Measurements from ENCODE around the gene SLC38A2.

Gene SLC38A2

GRCh38 chr12:46384451-46385309, 12.1 kb upstream of the SLC38A2 start:
- CTCF ChIA-PET: no interaction called here

GRCh38 chr12:46383654-46384450, 11.3 kb upstream of the SLC38A2 start:
- DNase-seq (ENCODE audit: extremely low spot score): peak; percentile 30
- TF ChIP-seq BHLHE40 (IDR thresholded peaks at IDR 0.05; ENCODE audit: borderline replicate concordance) (no peak), CTBP1 (IDR thresholded peaks at IDR 0.05; ENCODE audit: borderline replicate concordance) (no peak), FOXK2 (IDR thresholded peaks at IDR 0.05) (no peak), TARDBP (IDR thresholded peaks at IDR 0.05) (peak; percentile 66; the same call in 1 of the 2 replicates), LEF1 (IDR thresholded peaks at IDR 0.05; ENCODE audit: borderline replicate concordance) (no peak), FOXA1 (IDR thresholded peaks at IDR 0.05) (no peak), ZNF384 (IDR thresholded peaks at IDR 0.05) (no peak)
- ChIA-PET CTCF (no interaction called here), POLR2A (interaction anchor here (0.6 kb wide), 1 partner anchor 278 kb away, joined by 3 read pairs; no protein-coding TSS in a partner anchor)

More at GRCh38 chr12:46384451-46385309, 12.1 kb upstream of the SLC38A2 start:
- TF ChIP-seq CTBP1 (IDR thresholded peaks at IDR 0.05; ENCODE audit: borderline replicate concordance): no peak
- POLR2A ChIA-PET: interaction anchor here (0.6 to 1.0 kb wide), 3 partner anchors 12 to 277 kb away, joined by 3 to 5 read pairs (median 3); no protein-coding TSS in a partner anchor
- no peak for DNase-seq (ENCODE audit: extremely low spot score)

GRCh38 chr12:46382964-46383653, 10.5 kb upstream of the SLC38A2 start:
- peak; percentile 76 for DNase-seq (ENCODE audit: extremely low spot score)
- ChIA-PET CTCF (no interaction called here), POLR2A (interaction anchor here (0.6 to 1.0 kb wide), 2 partner anchors 13 to 130 kb away, joined by 3 read pairs; no protein-coding TSS in a partner anchor)
- TF ChIP-seq ELF4 (IDR thresholded peaks at IDR 0.05): no peak
- no peak for TF ChIP-seq FOXM1 (IDR thresholded peaks at IDR 0.05; ENCODE audit: borderline replicate concordance)
- no peak for TF ChIP-seq HDGF (IDR thresholded peaks at IDR 0.05; ENCODE audit: borderline replicate concordance)
- TF ChIP-seq CTBP1 (IDR thresholded peaks at IDR 0.05; ENCODE audit: borderline replicate concordance): no peak
- no peak for TF ChIP-seq ARNT (IDR thresholded peaks at IDR 0.05)
- peak; percentile 78 for TF ChIP-seq L3MBTL2 (conservative IDR thresholded peaks at IDR 0.05)
- TF ChIP-seq ZNF384 (IDR thresholded peaks at IDR 0.05): no peak
- TF ChIP-seq PKNOX1 (IDR thresholded peaks at IDR 0.05): no peak

GRCh38 chr12:46382408-46382963, 9.9 kb upstream of the SLC38A2 start:
- ChIA-PET POLR2A (interaction anchor here (0.6 to 1.0 kb wide), 3 partner anchors 13 to 130 kb away, joined by 3 read pairs; no protein-coding TSS in a partner anchor), CTCF (no interaction called here)
- TF ChIP-seq SUZ12 (IDR thresholded peaks at IDR 0.05) (no peak), LEF1 (IDR thresholded peaks at IDR 0.05; ENCODE audit: borderline replicate concordance) (no peak), PKNOX1 (IDR thresholded peaks at IDR 0.05) (no peak), ELF4 (IDR thresholded peaks at IDR 0.05) (no peak), ARNT (IDR thresholded peaks at IDR 0.05) (no peak), FOXM1 (IDR thresholded peaks at IDR 0.05; ENCODE audit: borderline replicate concordance) (no peak), ZNF384 (IDR thresholded peaks at IDR 0.05) (no peak), FOXA1 (IDR thresholded peaks at IDR 0.05) (no peak), CTBP1 (IDR thresholded peaks at IDR 0.05; ENCODE audit: borderline replicate concordance) (no peak), HDGF (IDR thresholded peaks at IDR 0.05; ENCODE audit: borderline replicate concordance) (no peak), SP1 (IDR thresholded peaks at IDR 0.05) (no peak), NFRKB (IDR thresholded peaks at IDR 0.05) (no peak), FOXK2 (IDR thresholded peaks at IDR 0.05) (no peak)
- DNase-seq (ENCODE audit: extremely low spot score): no peak

GRCh38 chr12:46380881-46381280, 8.3 kb upstream of the SLC38A2 start:
- no peak for DNase-seq (ENCODE audit: extremely low spot score)
- no peak for TF ChIP-seq PKNOX1 (IDR thresholded peaks at IDR 0.05)
- TF ChIP-seq SP1 (IDR thresholded peaks at IDR 0.05): no peak
- TF ChIP-seq FOXK2 (IDR thresholded peaks at IDR 0.05): no peak
- no peak for TF ChIP-seq CTBP1 (IDR thresholded peaks at IDR 0.05; ENCODE audit: borderline replicate concordance)
- TF ChIP-seq FOXM1 (IDR thresholded peaks at IDR 0.05; ENCODE audit: borderline replicate concordance): no peak
- no peak for TF ChIP-seq ARNT (IDR thresholded peaks at IDR 0.05)
- TF ChIP-seq HDGF (IDR thresholded peaks at IDR 0.05; ENCODE audit: borderline replicate concordance): no peak
- TF ChIP-seq ZNF384 (IDR thresholded peaks at IDR 0.05): no peak
- TF ChIP-seq NFRKB (IDR thresholded peaks at IDR 0.05): no peak
- TF ChIP-seq TARDBP (IDR thresholded peaks at IDR 0.05): no peak
- TF ChIP-seq SUZ12 (IDR thresholded peaks at IDR 0.05): no peak
- ChIA-PET POLR2A (no interaction called here), CTCF (no interaction called here)
